C4-2B (cell line): ENCODE measurements around the gene CEMIP.

ENCODE experiments used
- CTCF ChIP-seq: fragments of 450-650 bp; conservative IDR thresholded peaks from 2 replicates; pipeline ENCODE4 v1.5.1; 2017; ENCODE audit warnings: mild to moderate bottlenecking
- ZFX ChIP-seq: fragments of 450-650 bp; IDR thresholded peaks from 2 replicates; pipeline ENCODE4 v1.6.1; 2017

DNA sequence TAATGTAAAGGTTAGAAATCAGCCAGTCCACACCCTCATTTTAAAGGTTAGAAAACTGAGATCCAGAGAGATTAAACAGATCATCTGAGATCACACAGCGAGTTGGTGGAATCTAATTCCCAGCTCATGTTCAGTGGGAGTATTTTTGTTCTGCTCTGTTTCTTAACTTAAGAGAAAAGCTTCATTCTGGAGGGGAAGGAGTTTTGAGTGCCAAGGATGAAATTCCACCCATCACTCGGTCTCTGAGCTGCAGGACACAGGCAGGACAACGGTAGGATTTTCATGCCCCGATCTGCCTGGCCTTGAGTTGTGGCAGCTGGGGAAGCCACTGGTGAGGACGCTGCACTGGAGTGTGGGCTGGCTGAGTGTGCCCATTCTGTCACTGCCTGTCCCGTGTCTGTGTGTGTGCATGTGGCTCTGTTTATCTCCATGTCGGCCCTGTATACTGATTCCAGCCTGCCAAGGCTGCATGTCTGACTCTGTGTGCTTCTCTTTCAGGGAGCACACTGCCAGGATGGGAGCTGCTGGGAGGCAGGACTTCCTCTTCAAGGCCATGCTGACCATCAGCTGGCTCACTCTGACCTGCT, 94.3 kb downstream of the CEMIP start:
- TF ChIP-seq CTCF (no peak), ZFX (no peak)
